Endometrial microvascular endothelial cells (primary cell): ENCODE measurements around the gene DTX3. TPM values are rescaled to one million over a fixed set of nuclear protein-coding genes. Genes with fewer than 3 reads are reported as not detected.
"Not testable (repeated sequence)": the region's sequence is repeated elsewhere in the genome, so short reads cannot be mapped to it uniquely, and the experiment has no call there.

ENCODE experiments used
- in situ Hi-C: cut with HindIII; loops from 2 replicates; pipeline ENCODE4 v1.10.0; 2017; ENCODE audit warnings: low sequenced_read_pairs, low pct_unique_long_range_greater_than_20kb; ENCODE audit errors: inconsistent ontology term
- total RNA-seq: library from RNA; depleted of rRNA; stranded (reverse); fragments of >200 nt; gene quantifications from one replicate; pipeline ENCODE4 v1.2.3, GENCODE V29; 2015; ENCODE audit errors: inconsistent ontology term

DTX3 gene
- total RNA-seq, 1 donor from 2014 or later, result 6.2 TPM

DNA sequence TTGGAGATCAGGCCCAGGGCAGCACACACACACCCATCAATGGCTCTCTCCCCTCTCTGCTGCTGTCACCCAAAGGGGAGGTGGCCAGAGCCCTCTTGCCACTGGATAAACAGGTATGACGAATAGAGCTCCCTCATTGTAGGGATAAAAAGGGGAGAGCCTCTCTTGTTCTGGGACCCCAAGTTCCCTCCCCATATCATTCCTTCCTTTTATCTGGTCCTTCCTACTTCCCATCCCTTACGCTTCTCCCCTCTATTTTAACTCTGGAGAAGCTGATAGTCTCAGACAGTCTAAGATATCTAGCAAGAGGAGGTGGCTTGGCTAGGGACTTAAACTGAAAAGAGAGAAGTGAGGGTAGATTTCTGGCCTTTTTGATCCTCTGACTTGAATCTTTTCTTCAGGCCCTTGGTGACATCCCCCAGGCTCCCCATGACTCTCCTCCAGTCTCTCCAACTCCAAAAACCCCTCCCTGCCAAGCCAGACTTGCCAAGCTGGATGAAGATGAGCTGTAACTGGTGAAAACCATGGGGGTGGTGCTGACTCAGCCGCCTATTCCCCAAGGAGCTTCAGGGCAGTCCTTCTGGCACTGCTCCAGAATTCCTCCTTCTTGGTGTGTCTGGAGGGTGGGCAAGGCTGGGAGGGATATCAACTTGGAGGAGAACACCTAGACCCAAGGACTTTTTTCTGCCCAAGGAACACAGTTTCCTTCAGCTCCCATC lies 11.9 kb downstream of the DTX3 start:
- in situ Hi-C loops, result no loop called here

DNA sequence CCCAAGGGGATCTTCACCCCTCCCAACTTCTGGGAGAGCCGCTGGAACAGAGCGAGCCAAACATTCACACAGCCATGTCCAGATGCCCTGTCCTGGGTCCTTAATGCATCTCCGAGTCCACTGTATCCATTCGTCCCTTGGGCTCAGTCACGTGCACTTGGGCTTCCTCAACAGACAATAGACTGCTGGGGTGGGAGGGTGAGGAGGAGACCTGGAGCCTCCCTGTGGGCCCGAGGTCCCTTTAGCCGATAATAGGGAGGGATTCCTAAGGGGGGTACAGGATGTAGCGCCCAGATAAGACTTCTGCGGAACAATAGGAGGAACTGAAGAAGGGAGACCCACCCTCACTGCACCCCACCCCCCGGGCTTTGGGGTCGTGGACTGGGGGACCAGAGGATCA lies 13.3 kb downstream of the DTX3 start:
- in situ Hi-C loops, result no loop called here

DNA sequence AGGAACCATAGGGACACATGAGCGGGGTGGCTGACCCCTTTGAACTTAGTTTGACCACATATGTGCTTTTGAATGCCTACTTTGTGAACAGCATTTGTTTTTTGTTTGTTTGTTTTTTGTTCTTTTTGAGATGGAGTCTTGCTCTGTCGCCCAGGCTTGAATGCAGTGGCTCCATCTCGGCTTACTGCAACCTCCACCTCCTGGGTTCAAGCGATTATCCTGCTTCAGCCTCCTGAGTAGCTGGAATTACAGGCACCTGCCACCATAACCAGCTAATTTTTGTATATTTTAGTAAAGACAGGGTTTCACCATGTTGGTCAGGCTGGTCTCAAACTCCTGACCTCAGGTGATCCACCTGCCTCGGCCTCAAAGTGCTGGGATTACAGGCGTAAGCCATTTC lies 13.8 kb downstream of the DTX3 start:
- in situ Hi-C loops, result not testable (repeated sequence)

DNA sequence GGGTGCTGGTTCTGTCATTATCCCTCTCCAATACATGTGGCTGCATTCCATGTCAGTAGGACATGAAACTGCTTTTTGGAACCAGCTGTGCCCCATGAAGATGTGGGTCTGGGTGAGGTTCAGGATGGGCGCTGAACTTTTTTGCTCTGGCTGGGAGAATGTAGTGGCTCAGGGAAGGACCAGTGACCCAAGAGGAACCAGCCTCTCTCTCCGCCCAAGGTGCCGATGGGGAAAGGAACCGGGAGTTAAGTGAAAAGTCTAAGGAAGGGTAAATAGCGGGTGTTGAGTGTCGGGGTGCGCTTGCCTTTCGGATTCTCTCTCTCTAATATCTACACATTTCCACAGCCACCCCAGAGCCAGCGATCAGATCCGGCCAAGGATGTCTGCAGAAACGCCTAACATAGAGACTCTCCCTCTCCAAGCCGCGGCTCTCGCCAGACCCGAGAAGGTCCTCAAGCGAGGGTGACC lies 14.4 kb downstream of the DTX3 start:
- in situ Hi-C loops, result no loop called here

DNA sequence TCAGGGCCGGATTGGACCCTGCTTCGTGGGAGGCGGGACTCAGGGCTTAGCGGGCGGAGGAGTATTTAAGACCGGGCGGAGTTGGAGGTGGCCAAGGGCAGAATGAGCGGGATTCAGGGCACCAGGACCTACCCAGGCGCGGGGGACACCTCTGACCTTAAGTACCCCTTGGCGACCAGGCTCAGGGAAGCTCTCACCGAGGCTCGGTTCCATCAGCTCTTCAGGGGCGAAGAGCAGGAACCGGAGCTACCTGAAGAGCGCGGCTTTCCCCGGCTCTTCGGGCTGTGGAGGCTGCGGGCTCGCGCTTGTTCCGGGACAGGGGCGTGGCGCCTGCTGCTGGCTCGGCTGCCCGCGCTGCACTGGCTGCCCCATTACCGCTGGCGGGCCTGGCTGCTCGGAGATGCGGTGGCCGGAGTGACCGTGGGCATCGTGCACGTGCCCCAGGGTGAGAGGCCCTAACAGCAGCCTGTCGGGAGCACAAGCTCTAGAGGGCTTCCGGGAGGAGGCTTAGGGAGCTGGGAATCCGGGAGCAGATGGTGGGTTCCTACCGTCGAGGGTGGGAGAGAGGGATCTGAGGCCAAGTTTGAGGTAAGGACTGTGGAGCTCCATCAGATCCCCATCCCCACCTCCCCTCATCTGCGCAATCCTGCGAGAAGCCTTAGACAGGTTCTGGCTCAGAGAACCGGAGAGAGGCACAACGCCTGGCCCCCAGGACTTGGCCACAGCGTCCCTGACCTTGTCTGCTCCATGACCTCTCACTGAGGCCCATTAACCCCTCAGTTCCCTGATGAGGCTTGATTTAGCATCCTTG lies 15.0 kb downstream of the DTX3 start:
- in situ Hi-C loops, result no loop called here

DNA sequence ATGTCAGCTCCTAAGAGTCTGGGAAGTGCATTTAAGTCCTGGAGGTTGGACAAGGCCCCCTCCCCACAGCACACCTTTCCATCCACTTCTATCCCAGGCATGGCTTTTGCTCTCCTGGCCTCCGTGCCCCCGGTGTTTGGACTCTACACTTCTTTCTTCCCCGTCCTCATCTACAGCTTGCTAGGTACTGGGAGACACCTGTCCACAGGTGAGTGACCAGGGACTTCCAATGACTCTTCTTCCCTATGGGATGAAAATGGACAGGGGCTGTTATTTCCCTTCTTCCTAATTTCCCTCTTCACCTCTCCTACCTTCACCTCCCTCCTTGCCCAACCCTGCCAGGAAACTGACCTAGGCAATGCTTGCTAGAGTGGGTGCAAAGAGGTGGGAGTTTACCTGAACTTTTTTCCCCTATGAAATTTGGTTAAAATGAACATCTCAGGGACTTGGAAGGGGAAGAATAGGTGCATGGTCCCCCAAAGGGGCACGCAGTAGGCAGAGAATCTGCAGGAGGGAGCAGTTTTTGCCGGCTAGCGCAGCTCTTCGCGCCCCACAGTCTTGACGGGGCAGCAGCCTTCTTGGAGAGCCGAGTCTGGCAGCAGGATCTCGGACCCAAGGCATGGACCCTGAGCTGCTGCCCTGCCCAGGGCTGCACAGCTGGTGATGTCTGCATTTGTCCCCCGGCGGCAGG lies 15.8 kb downstream of the DTX3 start:
- in situ Hi-C loops, result no loop called here

DNA sequence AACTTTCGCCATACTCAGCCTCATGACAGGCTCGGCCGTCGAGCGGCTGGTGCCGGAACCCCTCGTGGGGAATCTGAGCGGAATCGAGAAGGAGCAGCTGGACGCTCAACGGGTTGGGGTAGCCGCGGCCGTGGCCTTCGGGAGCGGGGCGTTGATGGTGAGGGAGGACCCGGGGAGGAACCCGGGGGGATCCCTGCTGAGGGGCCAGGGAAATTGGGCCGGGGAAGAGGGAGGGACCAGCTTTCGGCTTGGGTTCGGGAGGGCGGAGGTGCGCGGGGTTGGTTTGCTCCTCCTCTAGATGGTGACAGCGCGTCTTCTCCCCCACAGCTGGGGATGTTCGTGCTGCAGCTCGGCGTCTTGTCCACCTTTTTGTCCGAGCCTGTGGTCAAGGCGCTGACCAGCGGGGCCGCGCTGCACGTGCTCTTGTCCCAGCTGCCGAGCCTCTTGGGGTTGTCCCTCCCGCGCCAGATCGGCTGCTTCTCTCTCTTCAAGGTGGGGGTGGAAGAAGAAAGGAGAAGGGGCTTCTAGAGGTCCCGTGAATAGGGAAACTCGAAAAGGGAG lies 16.4 kb downstream of the DTX3 start:
- in situ Hi-C loops, result no loop called here

DNA sequence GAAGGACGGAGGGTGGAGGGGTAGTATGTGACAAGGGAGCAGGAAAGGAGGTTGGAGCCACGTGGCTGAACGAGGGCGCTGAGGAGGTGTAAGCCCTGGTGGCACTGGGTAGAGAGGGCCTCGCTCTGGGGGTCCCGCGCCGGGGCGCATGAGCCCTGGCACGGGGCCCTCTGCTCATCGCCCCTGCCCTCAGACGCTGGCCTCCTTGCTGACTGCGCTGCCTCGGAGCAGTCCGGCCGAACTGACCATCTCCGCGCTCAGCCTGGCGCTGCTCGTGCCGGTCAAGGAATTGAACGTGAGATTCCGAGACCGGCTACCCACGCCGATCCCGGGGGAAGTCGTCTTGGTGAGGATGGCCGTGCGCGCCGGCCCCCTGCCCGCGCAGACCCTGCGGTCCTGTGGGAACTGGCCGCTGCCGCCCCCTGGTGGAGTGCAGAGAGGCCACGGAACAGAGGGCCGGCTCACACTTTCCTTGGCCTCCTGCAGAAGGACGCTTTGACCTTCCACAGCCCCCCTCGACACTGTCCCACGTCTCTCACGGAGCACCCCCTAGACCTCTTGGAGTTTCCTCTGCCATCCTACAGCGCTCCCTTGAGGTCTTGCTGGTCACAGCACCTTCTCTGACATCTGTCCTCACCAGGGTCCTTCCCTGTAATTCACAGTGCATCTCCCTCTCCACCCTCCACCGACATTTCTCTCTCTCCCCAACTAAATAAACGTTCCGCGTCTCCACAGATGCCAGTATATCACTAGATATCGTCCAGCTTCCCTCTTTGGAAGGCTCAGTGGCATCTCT lies 17.1 kb downstream of the DTX3 start:
- in situ Hi-C loops, result no loop called here

DNA sequence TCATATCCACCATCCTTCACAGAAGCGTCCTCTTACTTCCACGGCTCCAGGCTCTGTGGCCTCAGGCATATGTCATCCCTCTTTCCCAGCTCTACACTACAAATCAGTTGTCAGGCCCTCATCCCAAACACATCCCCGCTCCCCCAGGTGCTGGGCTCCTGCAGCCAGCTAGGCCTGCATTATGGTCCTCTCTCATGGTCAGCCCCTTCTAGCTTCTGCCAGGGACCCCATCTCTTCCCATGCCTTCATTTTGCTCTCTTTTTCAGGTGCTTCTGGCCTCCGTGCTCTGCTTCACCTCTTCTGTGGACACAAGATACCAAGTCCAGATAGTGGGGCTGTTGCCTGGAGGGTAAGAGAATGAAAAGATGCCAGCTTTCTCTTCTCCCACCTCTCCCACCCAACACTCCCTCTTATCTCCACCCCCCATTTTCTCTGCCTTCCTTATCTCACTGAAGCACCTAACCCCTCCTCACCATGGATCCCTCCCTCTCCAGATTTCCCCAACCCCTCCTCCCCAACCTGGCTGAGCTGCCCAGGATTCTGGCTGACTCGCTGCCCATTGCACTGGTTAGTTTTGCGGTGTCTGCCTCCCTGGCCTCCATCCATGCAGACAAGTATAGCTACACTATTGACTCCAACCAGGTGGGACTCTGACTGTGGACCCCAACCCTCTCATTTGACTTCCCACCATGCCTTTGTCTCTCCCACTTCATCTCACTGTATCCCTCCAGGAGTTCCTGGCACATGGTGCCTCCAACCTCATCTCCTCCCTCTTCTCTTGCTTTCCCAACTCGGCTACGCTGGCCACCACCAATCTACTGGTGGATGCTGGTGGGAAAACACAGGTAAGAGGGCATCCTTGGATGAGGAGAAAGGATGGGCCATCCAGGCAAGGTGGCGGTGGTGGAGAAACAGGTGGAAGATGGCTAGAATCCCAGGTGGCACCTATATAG lies 17.9 kb downstream of the DTX3 start:
- in situ Hi-C loops, result no loop called here

DNA sequence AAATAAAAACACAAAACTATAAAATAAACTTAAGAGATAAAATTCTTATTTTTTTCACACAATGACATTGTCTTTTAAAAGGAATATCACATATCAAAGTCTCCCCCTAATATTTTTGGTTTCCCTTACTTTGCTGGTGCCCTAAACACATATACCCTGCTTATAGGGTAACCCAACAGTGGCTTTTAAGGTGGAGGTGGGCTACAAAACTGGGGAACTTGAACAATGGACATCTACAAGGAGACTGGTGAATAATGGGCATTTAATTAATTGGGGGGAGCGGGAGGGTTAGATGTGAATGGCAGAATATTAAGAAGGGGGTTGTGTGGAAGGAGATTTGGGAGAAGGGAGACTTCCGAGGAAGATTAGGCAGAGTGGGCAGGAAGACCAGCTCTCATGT lies 18.8 kb downstream of the DTX3 start:
- in situ Hi-C loops, result no loop called here

DNA sequence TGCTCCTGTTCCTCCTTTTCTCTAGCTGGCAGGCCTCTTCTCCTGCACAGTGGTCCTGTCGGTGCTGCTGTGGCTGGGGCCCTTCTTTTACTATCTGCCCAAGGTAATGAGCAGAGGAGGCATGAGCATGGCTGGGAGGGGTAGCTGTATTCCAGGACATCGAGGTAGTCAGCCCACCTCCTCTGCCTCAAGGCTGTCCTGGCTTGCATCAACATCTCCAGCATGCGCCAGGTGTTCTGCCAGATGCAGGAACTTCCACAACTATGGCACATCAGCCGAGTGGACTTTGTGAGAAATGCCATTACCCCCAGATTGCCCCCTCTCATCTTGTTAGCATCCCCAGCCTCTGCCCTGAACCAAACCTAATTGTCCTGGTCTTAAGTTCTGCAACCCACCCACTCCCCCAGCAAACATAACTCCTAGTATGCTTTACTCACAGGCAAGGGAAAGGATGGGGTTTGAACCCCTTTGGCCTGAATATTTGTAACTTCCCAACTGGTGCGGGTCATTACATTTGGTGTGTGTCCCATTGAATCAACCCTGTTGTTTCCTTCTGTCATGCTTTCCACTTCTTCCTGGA lies 19.3 kb downstream of the DTX3 start:
- in situ Hi-C loops, result no loop called here

DNA sequence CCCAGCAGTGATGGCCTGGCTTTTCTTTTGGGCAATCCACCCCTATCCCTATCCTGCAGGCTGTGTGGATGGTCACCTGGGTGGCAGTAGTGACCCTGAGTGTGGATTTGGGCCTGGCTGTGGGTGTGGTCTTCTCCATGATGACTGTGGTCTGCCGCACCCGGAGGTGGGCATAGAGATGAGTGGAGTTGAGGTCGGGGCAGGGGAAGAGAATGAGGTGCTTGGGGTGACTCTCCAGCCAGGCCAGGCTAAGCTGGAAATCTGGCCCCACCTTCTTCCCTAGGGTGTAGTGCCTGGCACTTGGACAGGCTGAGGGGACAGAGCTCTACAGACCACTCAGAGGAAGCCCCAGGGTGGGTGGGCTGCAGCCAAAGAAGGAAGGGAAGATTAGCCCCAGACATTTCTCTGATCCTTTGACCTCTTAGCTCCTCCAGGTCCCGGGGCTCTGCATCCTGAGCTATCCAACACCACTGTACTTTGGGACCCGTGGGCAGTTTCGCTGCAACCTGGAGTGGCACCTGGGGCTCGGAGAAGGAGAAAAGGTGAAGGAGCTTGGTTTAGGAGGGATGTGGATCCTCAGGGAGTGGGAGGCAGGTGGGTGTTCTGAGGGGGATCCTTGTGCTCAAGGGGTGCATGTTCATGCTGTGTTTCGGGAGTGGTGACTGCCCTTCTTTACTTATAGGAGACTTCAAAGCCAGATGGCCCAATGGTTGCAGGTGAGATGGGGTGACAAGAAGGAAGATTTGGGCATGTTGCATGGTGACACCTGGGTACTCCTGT lies 20.0 kb downstream of the DTX3 start:
- in situ Hi-C loops, result no loop called here

DNA sequence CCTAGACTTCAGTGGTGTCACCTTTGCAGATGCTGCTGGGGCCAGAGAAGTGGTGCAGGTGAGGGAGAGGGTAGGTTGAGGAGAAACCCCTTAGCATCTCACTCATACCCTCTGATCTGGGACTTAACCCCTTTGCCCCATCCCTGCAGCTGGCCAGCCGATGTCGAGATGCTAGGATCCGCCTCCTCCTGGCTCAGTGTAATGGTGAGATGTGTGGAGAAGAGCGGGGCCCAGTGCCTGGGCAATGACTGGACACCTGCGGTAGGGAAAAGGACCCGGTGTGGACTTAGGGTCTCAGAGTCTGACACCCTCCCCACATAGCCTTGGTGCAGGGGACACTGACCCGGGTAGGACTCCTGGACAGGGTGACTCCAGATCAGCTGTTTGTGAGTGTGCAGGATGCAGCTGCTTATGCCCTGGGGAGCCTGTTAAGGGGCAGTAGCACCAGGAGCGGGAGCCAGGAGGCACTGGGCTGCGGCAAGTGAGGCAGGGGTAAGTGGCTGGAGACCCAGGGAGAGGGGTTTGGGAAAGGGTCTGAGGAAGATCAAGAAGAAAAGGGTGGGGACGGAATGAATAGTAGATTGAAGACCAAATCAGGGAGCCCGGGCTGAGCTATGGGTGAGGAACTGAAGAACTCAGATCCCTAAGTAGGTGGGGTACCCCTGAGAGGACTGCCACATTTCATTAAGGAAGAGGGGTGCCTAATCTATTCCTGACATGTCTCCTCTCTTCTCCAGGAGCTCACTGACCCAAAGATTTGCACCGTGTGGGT lies 20.8 kb downstream of the DTX3 start:
- in situ Hi-C loops, result no loop called here

DNA sequence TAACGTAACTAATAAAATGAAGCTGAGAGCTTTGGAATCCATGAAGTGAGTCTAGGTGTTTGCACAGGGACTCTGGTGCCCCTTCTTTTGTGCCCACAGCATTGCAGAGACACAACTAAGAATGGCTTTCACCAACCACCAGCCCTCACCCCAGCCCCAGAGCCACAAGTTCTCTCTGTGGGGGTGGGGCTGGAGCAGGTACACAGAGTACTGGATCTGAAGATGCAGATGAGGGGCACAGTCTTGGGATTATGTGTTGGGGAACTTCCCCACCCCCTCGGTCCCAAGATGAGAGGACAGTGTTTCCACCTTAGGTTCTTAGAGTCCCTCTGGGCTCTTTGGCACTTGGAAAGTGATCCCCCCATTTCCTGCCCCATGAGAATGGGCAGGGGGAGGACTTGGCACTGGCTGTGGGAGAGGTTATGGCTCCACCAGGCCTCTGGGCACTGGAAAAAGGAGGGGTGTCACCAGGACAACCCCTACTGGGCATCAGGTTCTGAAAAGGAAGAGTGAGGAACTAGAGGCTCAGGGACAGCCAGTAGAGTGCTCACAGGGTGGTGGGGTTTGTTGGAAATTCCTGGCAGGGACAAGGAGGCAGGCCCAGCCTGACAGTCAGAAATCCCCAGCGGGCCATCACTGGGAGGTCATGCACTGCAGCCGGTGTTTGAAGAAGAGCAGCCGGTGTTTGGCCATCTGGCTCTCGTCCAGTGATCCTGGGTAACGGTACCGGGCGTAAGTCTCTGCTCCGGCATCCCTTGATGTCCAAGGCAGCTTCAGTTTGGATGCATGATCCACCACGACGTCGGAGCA lies 21.7 kb downstream of the DTX3 start:
- in situ Hi-C loops, result no loop called here

DNA sequence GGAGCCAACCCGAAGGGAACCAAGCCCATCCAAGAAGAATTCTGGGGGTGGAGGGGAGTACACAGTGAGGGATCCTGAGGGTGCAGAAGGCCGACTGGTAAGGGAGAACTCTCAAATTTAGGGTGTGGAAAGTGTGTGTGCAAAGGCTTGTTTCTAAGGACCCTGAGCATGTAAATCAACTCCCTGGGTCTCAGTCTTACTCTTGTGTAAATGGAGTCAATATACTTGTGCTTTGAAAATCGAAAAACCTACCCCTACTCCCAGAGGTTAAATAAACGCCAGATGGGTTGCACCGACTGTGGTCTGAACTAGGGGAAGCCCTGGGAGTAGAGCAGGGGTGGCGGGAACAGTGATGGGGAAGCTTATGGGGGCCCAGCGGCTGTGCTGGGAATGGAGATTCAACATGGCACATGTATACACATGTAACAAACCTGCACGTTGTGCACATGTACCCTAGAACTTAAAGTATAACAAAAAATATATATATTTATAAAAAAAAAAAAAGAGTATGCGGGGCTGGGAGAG lies 22.4 kb downstream of the DTX3 start:
- in situ Hi-C loops, result no loop called here
